GM12878 (cell line): Measurements from ENCODE around the gene ITPR2. TPM values are rescaled to one million over a fixed set of nuclear protein-coding genes. Genes with fewer than 3 reads are reported as not detected.

Source experiments
- ATAC-seq: fragments of 200-7000 bp; cut with Tn5 transposase; 3 replicates; pipeline ENCODE4 v1.9.1; 2020; ENCODE audit warnings: mild to moderate bottlenecking, moderate library complexity
- BruUV-seq: library from RNA; stranded (reverse); fragments of 400-500 nt; replicated peaks from 2 replicates; lab custom pipeline; 2021; lab: Mats Ljungman, UMichigan
- CTCF ChIA-PET: fragments of 300-600 bp; sonication (Branson Sonifier 250); formaldehyde crosslinking; extraction: SDS; loops from one replicate; lab custom pipeline; 2021; ENCODE audit warnings: inconsistent platforms; lab: Yijun Ruan, JAX
- POLR2A ChIA-PET: fragments of 350-600 bp; formaldehyde crosslinking; extraction: SDS; loops from one replicate; lab custom pipeline; 2021; ENCODE audit warnings: inconsistent platforms; lab: Charles Lee
- RAD21 ChIA-PET: fragments of 300-600 bp; sonication (Branson Sonifier 250); formaldehyde crosslinking; loops from one replicate; lab custom pipeline; 2023; ENCODE audit warnings: antibody characterized with exemption; ENCODE audit not compliant: unreplicated experiment; lab: Charles Lee
- SMC1A ChIA-PET: fragments of 300-600 bp; sonication (Branson Sonifier 250); formaldehyde crosslinking; loops from one replicate; lab custom pipeline; 2023; ENCODE audit not compliant: unreplicated experiment, uncharacterized antibody; lab: Charles Lee
- DNase-seq: peaks from one replicate; pipeline ENCODE4 v3.0.0-alpha.2; 2011; ENCODE audit warnings: low read depth, low spot score
- FAIRE-seq: peaks from 3 replicates; lab custom pipeline; 2011; peaks lifted over from hg19 to GRCh38; lab: Jason Lieb, UNC
- H2AFZ ChIP-seq: 2 replicates; pipeline ENCODE4 v1.6.0; 2011; ENCODE audit warnings: low read depth, low read length, control low read depth; ENCODE audit not compliant: control insufficient read depth
- H3K27ac ChIP-seq: 2 replicates; pipeline ENCODE4 v1.5.1; 2011; ENCODE audit warnings: control low read depth; ENCODE audit not compliant: control insufficient read depth, insufficient read depth
- H3K27me3 ChIP-seq, 2 experiments: replicated peaks in 1 of 2; 2 replicates each; pipeline versions ENCODE4 v1.6.0 to v1.6.1; 2011; ENCODE audit warnings: low read length in 1 of 2; ENCODE audit not compliant: control insufficient read depth in 2 of 2, insufficient read depth in 2 of 2
- H3K36me3 ChIP-seq, 2 experiments: 2 replicates each; pipeline ENCODE4 v1.5.1; 2011; ENCODE audit warnings: low read length in 1 of 2; ENCODE audit not compliant: control insufficient read depth in 2 of 2, insufficient read depth in 2 of 2
- H3K4me1 ChIP-seq: 2 replicates; pipeline ENCODE4 v1.6.1; 2011; ENCODE audit warnings: mild to moderate bottlenecking, low read length, moderate library complexity, mixed read lengths; ENCODE audit not compliant: control insufficient read depth, insufficient read depth
- H3K4me2 ChIP-seq: 2 replicates; pipeline ENCODE4 v1.6.0; 2011; ENCODE audit warnings: control low read depth; ENCODE audit not compliant: control insufficient read depth, insufficient read depth
- H3K4me3 ChIP-seq: fragments of 200-600 bp; sonication (generic); 2 replicates; pipeline ENCODE4 v1.5.1; 2016
- H3K79me2 ChIP-seq: 2 replicates; pipeline ENCODE4 v1.6.0; 2011; ENCODE audit warnings: low read length; ENCODE audit not compliant: control insufficient read depth, insufficient read depth
- H3K9ac ChIP-seq: 2 replicates; pipeline ENCODE4 v1.8.0; 2011; ENCODE audit warnings: low read length, control low read depth, mixed read lengths; ENCODE audit not compliant: control insufficient read depth, insufficient read depth
- H3K9me3 ChIP-seq: replicated peaks from 3 replicates; pipeline ENCODE4 v1.5.1; 2011; ENCODE audit warnings: mild to moderate bottlenecking, low read length; ENCODE audit not compliant: control insufficient read depth, insufficient read depth
- H4K20me1 ChIP-seq: 2 replicates; pipeline ENCODE4 v1.6.0; 2011; ENCODE audit not compliant: control insufficient read depth, insufficient read depth
- BCL3 ChIP-seq: IDR thresholded peaks from 2 replicates; pipeline ENCODE4 v1.6.1; 2011; ENCODE audit warnings: borderline replicate concordance, low read depth, mild to moderate bottlenecking, moderate library complexity, low read length; ENCODE audit not compliant: insufficient read depth, poor library complexity, severe bottlenecking
- NR2C1 ChIP-seq: fragments of 450-650 bp; IDR thresholded peaks from 2 replicates; pipeline ENCODE4 v1.6.1; 2017; ENCODE audit warnings: antibody characterized with exemption, mild to moderate bottlenecking, moderate library complexity
- RAD51 ChIP-seq: fragments of 450-650 bp; IDR thresholded peaks from 2 replicates; pipeline ENCODE4 v1.6.1; 2016; ENCODE audit warnings: moderate library complexity, mild to moderate bottlenecking, inconsistent platforms
- RBBP5 ChIP-seq: fragments of 200-600 bp; sonication (generic); conservative IDR thresholded peaks from 2 replicates; pipeline ENCODE4 v1.6.1; 2016
- SREBF1 ChIP-seq: IDR thresholded peaks from 2 replicates; pipeline ENCODE4 v1.6.1; 2012; ENCODE audit warnings: mild to moderate bottlenecking, low read length
- WRNIP1 ChIP-seq: IDR thresholded peaks from 2 replicates; pipeline ENCODE4 v1.6.1; 2011; ENCODE audit warnings: low read depth, low read length, improper control_type of control experiment, borderline replicate concordance
- WGBS: methylation state at CpG from one replicate; pipeline ENCODE4 v1.1.6; 2016; ENCODE audit warnings: low lambda C conversion rate; ENCODE audit not compliant: insufficient replicate concordance, insufficient coverage; ENCODE audit errors: missing lambda C conversion rate; 5-methylcytosine and 5-hydroxymethylcytosine counted together
- in situ Hi-C: fragments of 300-500 bp; cut with MboI; formaldehyde crosslinking; loops from 9 replicates; pipeline ENCODE4 v1.14.3; 2018; ENCODE audit warnings: mixed read lengths
- intact Hi-C: fragments of 100-400 bp; cut with micrococcal nuclease; formaldehyde crosslinking; loops from one replicate; pipeline ENCODE4 v1.14.2; 2022; ENCODE audit not compliant: unreplicated experiment
- polyA plus RNA-seq, 11 experiments: library from polyadenylated mRNA; depleted of rRNA in 4 of 11; unstranded in 6 of 11; stranded (reverse) in 5 of 11; fragments of >200 nt; fragmentation: Nextera tagmentation in 4 of 11; fragmentation: Illumina TruSeq in 1 of 11; extraction: Ambion mirVana in 4 of 11; extraction: Trizol in 1 of 11; gene quantifications; 1 replicate in 1 of 11; 2 replicates in 10 of 11; pipeline versions ENCODE4 v1.2.1 to v1.2.3, GENCODE V29; 2011 to 2016; ENCODE audit warnings: inconsistent platforms in 2 of 11, missing spikeins in 2 of 11, low read depth in 1 of 11
- total RNA-seq, 4 experiments: library from RNA; depleted of rRNA in 3 of 4; stranded (reverse); fragments of >200 nt in 3 of 4; fragmentation: Illumina TruSeq in 1 of 4; extraction: Trizol in 1 of 4; gene quantifications; 2 replicates each; pipeline versions ENCODE4 v1.2.1 to v1.2.3, GENCODE V29; 2013 to 2021
- TF ChIP-seq, protein P1 (sequence below): fragments of 150-350 bp; IDR thresholded peaks from 2 replicates; pipeline ENCODE4 v1.6.1; 2016; ENCODE audit warnings: low read depth, low read length
- TF ChIP-seq, protein P2 (sequence below): IDR thresholded peaks from 2 replicates; pipeline ENCODE4 v1.6.1; 2011; ENCODE audit warnings: mild to moderate bottlenecking, low read depth, low read length, moderate library complexity; ENCODE audit not compliant: insufficient replicate concordance

ITPR2 gene
- total and polyA plus RNA-seq, 10 of the 15 experiments (the other 5 are each of a cell fraction or from before 2014, with no cell fraction given) = 7.5 to 76.2 (median 47.1) TPM

GRCh38 chr12:26335651-26336050, 497.3 kb downstream of the ITPR2 start:
- no peaks in the 10 kb centered on the region for H3K79me2 ChIP-seq
- no peak for FAIRE-seq
- H3K4me1 ChIP-seq = peaks cover 6% of the 10 kb centered on the region
- WGBS = 90% methylated on average over 6 of the region's 6 CpGs
- peaks cover 0 to 16% of the 10 kb centered on the region in 2 experiments; a peak in 3 of 4 replicates for H3K36me3 ChIP-seq
- H2AFZ ChIP-seq = no peak overlapping the region
- H3K27me3 ChIP-seq = no peaks in the 10 kb centered on the region; a peak in 1 of 4 replicates
- in situ Hi-C loops = no loop called here
- BruUV-seq = no TSS peak
- no peaks in the 10 kb centered on the region; the same call in 2 of the 3 replicates for H3K9me3 ChIP-seq
- ChIA-PET CTCF (interaction anchor here (0.8 to 1.0 kb wide), 3 partner anchors 11 to 217 kb away, joined by 3 to 4 read pairs (median 4); no protein-coding TSS in a partner anchor), SMC1A (interaction anchor here (0.9 to 1.9 kb wide), 9 partner anchors 11 to 217 kb away, joined by 3 to 5 read pairs (median 4); no protein-coding TSS in a partner anchor), RAD21 (interaction anchor here (1.0 to 1.1 kb wide), 2 partner anchors 10 to 213 kb away, joined by 3 read pairs; no protein-coding TSS in a partner anchor), POLR2A (interaction anchor here (1.5 kb wide), 1 partner anchor 17 kb away, joined by 4 read pairs; no protein-coding TSS in a partner anchor)
- H3K9ac ChIP-seq = no peak overlapping the region
- intact Hi-C loops = no loop called here
- no peak for DNase-seq
- ATAC-seq = no peak
- H3K27ac ChIP-seq = no peak overlapping the region
- no peak overlapping the region for H3K4me2 ChIP-seq
- H4K20me1 ChIP-seq = no peaks in the 10 kb centered on the region
- TF ChIP-seq BCL3 (no peak), NR2C1 (no peak), RBBP5 (no peak), SREBF1 (no peak), WRNIP1 (no peak), RAD51 (no peak)
- TF ChIP-seq, protein P1, sequence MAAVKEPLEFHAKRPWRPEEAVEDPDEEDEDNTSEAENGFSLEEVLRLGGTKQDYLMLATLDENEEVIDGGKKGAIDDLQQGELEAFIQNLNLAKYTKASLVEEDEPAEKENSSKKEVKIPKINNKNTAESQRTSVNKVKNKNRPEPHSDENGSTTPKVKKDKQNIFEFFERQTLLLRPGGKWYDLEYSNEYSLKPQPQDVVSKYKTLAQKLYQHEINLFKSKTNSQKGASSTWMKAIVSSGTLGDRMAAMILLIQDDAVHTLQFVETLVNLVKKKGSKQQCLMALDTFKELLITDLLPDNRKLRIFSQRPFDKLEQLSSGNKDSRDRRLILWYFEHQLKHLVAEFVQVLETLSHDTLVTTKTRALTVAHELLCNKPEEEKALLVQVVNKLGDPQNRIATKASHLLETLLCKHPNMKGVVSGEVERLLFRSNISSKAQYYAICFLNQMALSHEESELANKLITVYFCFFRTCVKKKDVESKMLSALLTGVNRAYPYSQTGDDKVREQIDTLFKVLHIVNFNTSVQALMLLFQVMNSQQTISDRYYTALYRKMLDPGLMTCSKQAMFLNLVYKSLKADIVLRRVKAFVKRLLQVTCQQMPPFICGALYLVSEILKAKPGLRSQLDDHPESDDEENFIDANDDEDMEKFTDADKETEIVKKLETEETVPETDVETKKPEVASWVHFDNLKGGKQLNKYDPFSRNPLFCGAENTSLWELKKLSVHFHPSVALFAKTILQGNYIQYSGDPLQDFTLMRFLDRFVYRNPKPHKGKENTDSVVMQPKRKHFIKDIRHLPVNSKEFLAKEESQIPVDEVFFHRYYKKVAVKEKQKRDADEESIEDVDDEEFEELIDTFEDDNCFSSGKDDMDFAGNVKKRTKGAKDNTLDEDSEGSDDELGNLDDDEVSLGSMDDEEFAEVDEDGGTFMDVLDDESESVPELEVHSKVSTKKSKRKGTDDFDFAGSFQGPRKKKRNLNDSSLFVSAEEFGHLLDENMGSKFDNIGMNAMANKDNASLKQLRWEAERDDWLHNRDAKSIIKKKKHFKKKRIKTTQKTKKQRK = no peak
- TF ChIP-seq, protein P2, sequence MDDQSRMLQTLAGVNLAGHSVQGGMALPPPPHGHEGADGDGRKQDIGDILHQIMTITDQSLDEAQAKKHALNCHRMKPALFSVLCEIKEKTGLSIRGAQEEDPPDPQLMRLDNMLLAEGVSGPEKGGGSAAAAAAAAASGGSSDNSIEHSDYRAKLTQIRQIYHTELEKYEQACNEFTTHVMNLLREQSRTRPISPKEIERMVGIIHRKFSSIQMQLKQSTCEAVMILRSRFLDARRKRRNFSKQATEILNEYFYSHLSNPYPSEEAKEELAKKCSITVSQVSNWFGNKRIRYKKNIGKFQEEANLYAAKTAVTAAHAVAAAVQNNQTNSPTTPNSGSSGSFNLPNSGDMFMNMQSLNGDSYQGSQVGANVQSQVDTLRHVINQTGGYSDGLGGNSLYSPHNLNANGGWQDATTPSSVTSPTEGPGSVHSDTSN = no peak
- TF ChIP-seq, all 136 proteins: peak for 0
- no peak overlapping the region for H3K4me3 ChIP-seq
